Right hindlimb (tissue), 1 donor: ENCODE results near the gene CLCN7.
"Not testable (repeated sequence)": the region's sequence is repeated elsewhere in the genome, so short reads cannot be mapped to it uniquely, and the experiment has no call there.

Experiments
- DNase-seq: peaks from one replicate; pipeline ENCODE4 v3.0.0-alpha.2; 2018

The CLCN7 gene

DNA sequence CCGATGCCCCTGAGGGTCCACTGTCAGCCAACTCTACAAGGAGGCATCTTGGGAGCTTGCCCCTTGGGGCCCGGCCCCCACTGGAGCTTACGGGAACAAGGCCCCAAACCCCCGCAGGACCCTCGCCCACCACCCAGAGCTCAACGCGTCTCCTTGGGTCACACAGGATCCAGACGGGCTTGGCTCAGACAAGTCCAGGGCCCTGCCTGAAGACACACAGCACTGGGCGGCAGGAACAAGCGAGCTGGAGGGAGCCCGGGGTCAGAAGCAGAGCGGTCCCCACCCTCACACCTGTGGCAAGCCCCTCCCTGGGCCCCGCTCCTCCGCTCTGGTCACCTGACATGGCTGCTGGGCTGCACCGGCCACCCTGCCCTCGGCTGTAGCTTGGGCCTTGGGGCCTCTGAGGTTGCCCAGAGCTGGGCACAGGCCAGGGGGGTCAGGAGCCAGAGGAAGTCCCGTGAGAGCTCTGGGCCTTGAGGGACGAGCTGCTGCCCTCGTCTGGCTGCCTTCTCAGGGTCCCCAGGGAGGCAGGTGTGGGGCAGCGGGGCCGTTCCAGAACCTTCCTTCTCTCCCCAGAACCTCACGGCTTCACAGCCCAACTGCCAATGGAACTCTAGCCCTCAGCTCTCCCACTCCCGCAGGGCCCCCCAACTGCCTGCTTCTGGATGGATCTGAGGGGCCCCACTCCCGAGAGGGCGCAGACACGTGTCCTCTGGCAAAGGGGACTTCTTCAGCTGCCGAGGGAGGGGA, 30.7 kb downstream of the CLCN7 start, which contains the start of gene CCDC154:
CCDC154 (minus strand) TSS at position 577 of the 750 bp plus-strand sequence; CDS start at position 343, 234 bp downstream.
- DNase-seq = no peak

GRCh38 chr16:1443403-1443973, 31.3 kb downstream of the CLCN7 start:
- no peak for DNase-seq

DNA sequence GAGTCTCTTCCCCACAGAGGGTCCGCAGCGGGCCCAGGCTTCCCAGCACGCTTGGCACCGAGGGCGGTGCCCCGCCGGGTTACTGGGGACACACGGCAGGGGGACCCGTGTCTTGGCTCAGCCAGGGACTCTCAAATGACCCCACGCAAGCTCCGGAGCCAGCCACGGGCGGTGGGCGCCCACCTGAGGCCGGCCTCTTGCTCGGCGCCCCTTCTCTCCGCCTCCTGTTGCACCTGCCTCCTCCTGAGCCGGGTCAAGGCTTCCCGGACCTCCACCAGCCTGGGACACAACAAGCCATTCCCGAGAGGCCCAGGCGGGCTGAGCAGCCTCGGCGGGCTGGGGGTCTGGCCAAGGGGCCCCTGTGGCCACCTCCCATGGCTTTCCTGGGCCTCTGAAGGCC, 32.1 kb downstream of the CLCN7 start:
- DNase-seq = no peak

DNA sequence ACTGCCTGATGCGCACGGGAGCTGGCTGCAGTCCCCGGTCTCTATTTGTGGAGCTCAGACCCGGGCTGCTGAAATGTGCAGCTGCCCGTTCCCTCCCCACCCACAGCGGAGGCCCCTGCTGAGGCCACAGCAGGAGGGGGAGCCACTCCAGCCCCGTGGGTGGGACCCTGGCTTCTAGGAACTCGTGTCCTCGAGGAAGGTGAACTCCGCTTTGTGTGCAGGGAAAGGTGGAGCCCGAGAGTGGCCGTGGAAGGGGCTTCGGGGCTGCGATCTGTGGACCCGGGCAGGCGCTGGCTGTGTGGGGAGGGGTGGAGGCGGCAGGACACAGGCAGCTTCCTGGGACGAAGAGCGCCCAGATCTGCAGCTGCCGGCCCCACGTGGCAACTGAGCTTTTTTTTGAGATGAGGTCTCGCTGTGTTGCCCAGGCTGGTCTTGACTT, 33.4 kb downstream of the CLCN7 start:
- DNase-seq = no peak

DNA sequence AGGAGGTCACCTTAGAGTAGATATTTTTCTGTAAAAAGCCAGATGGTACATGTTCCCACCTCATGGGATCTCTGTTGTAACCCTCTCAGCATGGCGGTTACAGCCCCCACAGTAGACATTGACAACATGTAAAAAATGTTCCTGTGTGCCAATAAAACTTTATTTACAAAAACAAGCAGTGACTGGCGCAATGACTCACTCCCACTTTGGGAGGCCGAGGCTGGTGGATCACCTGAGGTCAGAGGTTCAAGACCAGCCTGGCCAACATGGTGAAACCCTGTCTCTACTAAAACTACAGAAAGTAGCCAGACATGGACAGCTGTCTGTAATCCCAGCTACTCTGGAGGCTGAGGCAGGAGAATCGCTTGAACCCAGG, 35.1 kb downstream of the CLCN7 start:
- not testable (repeated sequence) for DNase-seq

DNA sequence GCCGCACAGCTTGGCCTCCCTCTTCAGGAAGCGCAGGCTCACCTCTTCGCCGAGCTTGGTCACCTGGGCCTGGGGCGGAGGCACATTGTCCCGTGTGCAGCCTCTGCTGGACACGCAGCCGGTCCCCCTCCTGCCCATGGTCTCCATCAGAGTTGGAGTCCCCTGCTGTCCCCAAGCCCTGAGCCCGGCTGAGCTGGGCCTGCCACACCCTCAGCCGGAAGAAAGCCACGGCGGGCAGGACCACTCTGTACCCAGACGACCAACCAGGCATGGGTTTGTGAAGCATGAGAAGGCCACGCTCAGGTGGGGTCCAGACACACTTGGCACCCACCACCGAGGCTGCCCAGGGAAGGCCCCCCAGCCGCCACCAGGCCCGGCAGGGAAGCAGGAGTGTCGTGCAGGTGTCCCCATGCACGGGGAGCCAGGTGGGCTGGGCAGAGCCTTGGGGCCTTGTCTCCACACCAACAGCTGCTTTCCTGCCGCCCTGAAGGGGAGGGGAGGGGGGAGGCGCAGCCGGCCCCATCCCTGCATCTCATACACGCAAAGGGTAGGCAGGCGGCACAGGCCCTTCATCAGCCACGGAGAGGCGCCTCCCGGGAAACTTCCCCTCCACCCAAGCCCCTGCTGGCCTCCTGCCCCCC, 35.6 kb downstream of the CLCN7 start:
- DNase-seq = no peak

DNA sequence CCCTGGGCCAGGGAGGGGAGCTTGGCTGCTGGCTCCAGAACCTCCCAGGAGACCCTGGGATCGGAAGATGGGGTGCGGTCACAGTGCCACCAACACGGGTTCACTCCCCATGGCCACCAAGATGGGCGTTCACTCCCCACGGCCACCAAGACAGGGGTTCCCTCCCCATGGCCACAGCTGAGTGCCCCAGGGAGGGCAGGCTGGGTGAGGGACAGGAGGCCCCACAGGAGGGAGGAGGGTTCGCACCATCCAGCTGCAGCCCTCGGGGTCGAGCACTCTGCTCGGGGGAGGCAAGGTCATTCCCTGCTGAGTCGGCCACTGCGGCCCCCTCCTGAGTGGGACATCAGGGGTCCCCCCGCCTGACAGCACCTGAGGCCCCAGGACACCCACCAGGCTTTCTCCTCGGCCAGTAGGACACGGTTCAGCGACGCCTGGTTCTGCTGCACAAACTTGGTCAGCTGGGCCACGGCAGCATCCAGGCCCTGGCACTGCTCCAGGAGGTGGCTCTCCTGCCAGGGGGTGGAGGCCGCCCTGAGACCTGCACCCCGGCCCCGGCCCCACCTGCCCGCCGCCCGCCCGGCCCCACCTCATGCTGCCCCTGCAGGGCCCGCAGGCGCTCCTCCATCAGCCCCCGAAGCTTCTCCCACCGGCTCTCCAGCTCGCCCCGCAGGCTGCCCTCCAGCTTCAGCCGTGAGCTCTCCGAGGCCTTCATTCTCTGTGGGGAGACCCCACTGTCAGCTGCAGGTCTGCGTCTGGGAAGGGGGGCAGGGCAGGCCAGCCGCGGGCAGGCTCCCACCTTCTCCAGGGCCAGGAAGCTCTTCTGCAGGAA, 36.4 kb downstream of the CLCN7 start:
- DNase-seq = no peak

DNA sequence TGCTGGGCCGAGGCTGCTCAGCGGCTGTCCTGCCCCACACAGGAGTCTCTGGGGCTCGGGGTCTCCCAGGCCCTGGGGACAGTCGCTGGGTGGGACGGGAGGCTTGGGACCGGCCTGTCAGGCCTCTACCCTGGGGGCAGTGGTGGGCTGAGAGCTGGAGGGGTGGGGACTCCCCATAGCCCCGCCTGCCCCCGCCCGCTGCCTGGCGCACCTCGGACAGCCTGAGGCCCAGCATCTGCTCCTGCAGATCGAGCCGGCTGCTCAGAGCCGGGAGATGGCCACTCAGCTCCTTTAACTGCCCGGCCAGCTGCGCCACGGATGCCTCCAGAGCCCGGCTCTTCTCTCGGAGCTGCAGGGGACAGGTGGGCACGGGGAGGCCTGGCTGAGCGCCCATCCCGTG, 37.2 kb downstream of the CLCN7 start:
- DNase-seq = no peak

- DNase-seq = no peak
Measured at GRCh38 chr16:1436731-1437355, 38.0 kb downstream of the CLCN7 start.

DNA sequence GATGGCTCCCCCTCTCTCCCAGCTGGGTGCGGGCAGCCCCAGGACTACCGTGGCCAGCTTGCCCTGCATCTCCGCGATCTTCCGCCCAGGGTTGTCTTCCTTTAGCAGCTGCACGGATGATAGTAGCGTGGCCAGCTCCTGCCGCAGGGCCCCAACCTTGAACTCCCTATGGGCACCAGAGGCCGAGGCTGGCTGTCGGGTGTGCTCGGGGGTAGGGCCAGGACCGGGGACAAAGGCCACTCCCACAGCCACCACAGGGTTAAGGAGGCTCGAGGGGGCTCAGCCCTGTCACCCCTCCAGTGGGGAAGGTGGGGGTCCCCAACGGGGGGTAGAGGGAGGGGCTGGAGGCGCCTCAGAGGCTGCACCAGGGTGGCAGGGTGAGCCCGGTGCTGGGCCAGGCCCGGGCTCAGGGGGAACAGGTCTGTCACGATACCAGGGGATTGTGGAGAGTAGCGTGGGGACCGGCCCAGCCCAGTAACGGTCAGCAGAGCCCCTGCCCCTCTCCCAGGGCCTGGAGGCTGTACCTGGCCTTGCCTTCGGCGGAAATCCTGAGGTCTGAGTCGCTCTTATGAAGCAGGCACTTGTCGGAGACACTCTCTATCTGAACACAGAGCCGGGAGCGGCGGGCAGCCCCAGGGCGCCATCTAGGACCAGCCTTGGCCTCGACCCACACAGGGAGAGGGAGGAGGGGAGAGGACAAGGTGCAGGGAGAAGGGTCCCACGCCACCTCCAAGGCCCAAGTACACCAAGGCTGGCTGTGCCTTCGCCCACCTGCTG, 38.7 kb downstream of the CLCN7 start:
- DNase-seq = no peak

DNA sequence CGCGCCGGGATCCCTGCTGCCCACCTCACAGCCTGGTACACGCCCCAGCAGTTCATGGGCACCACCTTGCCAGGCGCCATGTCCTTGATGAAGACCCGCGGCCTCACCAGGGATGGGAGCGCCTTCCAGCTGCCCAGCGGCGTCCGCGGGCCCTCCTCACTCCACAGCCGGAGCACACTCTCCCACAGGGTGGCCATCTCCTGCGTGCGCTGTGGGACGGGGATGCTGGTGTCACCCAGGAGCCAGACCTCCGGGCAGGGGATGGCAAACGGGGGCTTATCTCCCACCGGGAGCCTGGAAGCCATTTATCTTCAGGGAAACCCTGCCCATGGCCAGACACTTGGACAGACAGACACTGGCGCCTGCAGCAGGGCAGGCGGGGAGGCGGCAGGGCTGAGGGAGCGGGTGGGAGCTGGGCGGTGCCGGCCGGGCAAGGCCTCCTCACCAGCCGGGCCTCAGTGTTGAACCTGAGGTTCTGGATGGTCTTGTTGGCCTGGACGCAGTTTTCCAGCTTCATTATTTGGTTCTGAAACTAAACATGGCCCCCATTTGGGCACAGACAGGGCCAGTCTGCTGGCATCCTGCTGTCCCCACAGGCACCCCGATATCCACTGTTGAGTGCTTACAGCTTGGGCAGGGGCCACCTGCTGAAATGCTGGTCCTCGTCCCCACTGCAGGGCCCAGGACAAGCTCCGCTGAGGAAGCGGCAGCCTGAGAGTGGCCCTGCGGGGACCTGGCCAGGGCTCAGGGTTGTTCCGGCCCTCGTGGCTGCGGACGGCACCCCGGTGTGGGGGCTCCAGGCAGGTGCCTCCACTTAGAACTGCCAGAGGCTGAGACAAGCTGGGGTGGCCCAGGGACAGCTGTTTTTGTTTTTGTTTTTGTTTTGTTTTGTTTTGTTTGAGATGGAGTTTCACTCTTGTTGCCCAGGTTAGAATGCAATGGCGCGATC, 39.9 kb downstream of the CLCN7 start:
- DNase-seq = no peak

DNA sequence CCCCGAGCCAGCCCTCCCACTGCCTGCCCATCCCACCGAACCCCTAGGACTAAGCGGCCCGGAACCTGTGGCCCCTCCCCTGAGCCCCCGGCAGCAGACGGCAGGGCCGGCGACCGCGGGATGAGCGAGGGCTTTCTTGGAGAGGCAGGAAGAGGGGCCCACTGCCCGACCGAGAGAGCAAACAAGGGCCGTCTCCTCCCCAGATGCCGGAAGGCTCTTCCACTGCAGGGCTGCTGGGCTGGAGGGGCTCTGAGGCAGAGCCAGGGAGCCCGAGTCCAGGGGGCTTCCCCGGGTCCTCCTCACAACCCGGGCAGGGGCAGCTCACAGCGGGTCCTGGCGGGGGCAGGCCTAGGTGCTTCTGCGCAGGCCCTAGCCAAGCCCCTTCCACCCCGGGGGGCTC, 41.1 kb downstream of the CLCN7 start:
- DNase-seq = no peak

DNA sequence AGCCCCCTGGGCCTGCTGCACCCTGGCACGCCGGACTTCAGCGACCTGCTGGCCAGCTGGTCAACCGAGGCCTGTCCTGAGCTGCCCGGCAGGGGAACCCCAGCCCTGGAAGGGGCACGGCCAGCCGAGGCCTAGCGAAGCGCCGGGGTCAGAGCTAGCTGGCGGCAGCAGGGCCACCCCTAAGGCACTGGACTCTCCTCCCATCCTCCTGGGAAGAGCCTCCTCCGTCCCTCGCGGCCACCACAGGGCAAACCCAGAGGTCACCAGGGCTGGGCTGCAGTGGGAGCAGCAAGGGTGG, 41.6 kb downstream of the CLCN7 start:
- DNase-seq = no peak

DNA sequence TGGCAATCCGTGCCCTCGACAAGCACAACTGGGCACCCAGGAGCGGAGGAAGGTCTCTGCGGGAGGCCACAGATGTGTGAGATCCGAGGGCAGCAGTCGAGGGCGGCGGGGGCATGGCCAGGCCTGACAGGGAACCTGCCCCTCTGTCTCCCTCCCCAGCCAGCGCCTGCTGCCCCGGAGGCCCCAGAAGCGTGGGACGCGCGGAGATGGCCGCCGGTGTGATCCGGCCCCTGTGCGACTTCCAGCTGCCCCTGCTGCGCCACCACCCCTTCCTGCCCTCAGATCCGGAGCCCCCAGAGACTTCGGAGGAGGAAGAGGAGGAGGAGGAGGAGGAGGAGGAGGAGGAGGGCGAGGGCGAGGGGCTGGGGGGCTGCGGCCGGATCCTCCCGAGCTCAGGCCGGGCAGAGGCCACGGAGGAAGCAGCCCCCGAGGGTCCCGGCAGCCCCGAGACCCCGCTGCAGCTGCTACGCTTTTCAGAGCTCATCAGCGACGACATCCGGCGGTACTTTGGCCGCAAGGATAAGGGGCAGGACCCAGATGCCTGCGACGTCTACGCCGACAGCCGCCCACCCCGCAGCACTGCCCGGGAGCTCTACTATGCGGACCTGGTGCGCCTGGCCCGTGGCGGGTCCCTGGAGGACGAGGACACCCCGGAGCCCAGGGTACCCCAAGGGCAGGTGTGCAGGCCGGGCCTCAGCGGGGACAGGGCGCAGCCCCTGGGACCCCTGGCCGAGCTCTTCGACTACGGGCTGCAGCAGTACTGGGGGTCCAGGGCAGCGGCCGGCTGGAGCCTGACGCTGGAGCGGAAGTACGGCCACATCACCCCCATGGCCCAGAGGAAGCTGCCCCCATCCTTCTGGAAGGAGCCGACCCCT, 42.2 kb downstream of the CLCN7 start:
- DNase-seq = no peak

DNA sequence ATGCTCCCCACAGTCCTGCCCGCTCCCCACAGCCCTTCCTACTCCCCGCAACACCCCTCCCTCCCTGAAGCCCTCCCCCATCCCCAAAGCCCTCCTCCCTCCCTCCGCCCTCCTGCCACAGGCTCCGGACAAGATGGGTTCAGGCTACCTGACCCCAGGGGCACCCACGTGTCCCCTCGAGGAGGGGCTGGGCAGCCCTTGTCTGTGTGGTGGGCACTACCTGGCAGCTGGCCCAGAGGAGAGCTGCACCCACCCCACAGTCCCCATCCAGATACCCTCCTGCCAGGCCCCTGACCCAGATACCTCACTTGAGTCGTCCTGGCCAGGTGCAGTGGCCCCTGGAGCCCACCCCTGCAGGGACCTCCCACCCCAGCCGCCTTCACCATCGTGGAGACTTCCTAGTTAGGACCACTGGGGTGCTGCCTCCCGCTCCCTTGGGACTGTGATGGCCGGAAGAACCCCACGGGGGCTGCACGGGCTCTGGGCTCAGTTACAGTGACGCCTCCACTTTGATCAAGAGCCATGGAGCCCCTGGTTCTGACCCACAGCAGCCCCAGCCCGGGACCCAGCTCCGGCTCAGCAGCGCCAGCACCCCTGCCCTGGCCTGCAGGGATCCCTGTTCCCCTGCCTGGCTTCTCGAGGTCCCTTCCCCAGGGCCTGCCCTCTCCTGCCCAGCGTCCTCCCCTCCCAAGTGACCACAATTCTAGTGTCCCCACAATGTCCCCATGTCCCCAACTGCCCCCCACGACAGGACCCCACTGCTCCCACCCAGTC, 43.1 kb downstream of the CLCN7 start:
- no peak for DNase-seq

DNA sequence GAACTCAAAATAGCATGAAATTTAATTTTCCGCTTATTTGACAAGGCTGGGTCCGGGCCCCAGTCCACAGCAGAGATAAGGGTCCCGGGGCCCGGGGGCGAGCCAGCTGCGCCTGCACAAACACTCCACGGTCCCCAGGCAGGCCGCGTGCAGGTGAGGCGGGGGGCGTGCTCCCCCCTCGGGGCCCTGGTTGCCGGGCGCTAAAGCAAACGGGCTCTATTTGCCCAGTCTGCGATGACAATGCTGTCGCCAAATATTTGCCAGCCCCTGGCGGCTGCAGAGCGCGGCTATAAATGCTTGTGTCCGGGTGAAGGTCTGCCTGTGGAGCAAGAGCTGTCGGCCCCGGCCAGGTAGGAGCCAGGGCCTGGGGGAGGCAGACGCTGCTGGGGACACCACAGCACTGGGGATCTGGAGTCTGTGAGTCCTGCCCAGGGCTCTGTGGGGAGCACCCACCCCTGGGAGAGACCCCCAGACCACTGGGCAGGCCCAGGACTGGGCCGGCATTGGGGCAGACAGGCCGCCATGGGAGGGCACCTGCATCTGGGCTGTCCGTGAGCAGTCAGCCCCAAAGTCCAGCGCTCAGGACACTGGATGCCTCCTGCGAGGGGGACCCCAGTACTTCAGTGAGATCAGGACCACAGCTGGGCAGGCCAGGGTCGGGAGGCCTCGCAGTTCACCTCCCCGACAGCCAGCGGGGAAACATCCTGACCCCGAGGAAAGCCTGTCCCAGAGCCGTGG, 43.9 kb downstream of the CLCN7 start, which contains the start of gene PERCC1:
PERCC1 (plus strand) TSS at position 320 of the 738 bp plus-strand sequence. CDS start 1,516 bp downstream, outside the sequence.
- DNase-seq = no peak

DNA sequence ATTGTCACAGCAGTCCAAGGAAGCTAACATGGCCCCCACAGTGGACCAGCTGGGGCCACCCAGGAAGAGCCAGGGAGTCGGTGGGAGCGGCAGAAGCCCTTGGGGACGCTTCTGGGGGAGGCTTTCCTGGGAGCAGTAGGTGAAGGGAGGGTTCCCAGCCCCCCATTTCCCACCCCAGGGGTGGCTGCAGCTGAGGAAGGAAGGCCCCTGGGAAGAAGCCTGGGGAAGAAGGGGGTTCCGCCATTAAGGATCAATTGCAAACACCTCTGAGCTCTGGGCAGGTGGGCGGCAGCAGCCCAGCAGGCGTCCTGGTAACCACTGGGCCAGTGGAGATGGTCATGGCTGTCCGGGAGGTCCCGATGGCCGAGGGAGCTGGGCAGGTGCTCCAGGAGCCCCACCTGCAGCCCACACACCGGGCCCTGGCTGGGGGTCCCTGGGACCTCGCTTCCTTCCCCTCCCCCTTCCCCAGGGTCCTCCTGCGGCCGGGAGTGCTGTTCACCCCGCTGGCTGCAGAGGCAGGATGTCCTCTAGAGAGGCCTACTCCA, 44.5 kb downstream of the CLCN7 start:
- no peak for DNase-seq

- no peak for DNase-seq
Measured at GRCh38 chr16:1429631-1430030, 45.2 kb downstream of the CLCN7 start.
